PC-3 (cell line): ENCODE data around the gene YIF1B.

Experiments used
- EZH2 ChIP-seq: fragments of 300-600 bp; sonication (generic); IDR thresholded peaks from one replicate; pipeline ENCODE4 v1.6.1; 2017; ENCODE audit warnings: antibody characterized with exemption, mild to moderate bottlenecking, low read length; ENCODE audit not compliant: unreplicated experiment
- EZH2phosphoT487 ChIP-seq: fragments of 300-600 bp; sonication (generic); IDR thresholded peaks from 2 replicates; pipeline ENCODE4 v1.6.1; 2018; ENCODE audit warnings: mild to moderate bottlenecking, antibody characterized with exemption, low read length, borderline replicate concordance
- TF ChIP-seq, protein P1 (sequence below): fragments of 300-600 bp; sonication (generic); conservative IDR thresholded peaks from 2 replicates; pipeline ENCODE4 v1.5.1; 2017; ENCODE audit warnings: antibody characterized with exemption, low read depth, mild to moderate bottlenecking, low read length

DNA sequence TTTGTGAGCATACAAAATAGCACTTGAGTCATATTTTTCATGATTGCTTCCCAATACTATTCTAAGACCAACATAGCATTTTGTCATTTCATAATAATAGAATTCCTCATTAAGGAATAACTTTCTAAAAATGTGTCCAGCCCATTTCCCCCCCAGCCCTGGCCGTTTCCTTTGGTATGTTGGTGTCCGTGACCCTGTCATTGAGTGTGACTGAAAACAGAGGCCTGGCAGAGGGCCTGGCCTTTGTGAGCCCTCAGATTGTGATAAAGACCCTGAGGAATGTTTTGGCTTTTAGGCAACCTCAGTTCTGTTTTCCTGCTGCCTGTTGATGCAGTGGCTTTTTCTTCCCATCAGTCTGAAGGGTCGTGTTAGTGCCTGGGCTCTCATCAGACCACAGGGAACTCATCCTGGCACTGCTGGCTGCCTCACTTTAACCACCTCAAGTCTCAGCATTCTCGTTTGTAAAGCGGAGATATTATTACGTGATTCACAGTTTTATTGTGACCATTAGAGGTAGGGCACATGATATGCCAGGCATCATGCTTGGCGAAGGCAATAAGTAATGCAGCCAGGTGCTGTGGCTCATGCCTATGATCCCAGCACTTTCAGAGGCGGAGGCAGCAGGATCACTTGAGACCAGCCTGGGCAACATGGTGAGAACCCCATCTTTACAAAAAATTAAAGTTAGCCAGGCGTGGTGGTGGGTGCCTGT lies 37.6 kb downstream of the YIF1B start:
- TF ChIP-seq, protein P1, sequence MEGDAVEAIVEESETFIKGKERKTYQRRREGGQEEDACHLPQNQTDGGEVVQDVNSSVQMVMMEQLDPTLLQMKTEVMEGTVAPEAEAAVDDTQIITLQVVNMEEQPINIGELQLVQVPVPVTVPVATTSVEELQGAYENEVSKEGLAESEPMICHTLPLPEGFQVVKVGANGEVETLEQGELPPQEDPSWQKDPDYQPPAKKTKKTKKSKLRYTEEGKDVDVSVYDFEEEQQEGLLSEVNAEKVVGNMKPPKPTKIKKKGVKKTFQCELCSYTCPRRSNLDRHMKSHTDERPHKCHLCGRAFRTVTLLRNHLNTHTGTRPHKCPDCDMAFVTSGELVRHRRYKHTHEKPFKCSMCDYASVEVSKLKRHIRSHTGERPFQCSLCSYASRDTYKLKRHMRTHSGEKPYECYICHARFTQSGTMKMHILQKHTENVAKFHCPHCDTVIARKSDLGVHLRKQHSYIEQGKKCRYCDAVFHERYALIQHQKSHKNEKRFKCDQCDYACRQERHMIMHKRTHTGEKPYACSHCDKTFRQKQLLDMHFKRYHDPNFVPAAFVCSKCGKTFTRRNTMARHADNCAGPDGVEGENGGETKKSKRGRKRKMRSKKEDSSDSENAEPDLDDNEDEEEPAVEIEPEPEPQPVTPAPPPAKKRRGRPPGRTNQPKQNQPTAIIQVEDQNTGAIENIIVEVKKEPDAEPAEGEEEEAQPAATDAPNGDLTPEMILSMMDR: no peak
- no peak for TF ChIP-seq EZH2phosphoT487
- TF ChIP-seq EZH2: no peak
